HG03442 (cell line): Measurements from ENCODE around the gene CES5A.
"Not testable (repeated sequence)": the region's sequence is repeated elsewhere in the genome, so short reads cannot be mapped to it uniquely, and the experiment has no call there.

ENCODE experiments used
- ATAC-seq: cut with Tn5 transposase; IDR thresholded peaks from one replicate; pipeline ENCODE4 v1.9.1; 2021; ENCODE audit warnings: mild to moderate bottlenecking, moderate library complexity; ENCODE audit not compliant: unreplicated experiment

Gene CES5A, protein sequence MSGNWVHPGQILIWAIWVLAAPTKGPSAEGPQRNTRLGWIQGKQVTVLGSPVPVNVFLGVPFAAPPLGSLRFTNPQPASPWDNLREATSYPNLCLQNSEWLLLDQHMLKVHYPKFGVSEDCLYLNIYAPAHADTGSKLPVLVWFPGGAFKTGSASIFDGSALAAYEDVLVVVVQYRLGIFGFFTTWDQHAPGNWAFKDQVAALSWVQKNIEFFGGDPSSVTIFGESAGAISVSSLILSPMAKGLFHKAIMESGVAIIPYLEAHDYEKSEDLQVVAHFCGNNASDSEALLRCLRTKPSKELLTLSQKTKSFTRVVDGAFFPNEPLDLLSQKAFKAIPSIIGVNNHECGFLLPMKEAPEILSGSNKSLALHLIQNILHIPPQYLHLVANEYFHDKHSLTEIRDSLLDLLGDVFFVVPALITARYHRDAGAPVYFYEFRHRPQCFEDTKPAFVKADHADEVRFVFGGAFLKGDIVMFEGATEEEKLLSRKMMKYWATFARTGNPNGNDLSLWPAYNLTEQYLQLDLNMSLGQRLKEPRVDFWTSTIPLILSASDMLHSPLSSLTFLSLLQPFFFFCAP

DNA sequence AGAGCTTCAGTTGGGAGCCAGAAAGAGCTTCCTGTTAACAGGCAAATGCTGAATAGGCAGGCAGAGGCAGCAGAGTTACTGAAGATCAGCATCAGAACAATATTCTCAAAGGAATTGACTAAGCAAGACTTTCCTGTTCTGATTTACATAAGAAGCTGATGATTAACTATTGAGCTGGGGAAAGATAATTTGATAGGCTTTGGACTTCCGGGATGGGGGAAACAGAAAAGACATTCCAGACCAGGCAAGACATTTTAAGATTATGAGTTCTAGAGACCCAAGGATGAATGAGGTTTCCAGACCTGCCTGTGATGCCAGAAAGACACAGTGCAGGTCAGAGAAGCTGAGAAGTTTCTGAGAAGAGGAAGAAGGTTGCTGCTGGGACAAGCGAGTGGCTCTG lies at the start of gene CES5A:
Gene CES5A, minus strand, starts transcription at position 101 of the 400 bp plus-strand sequence. CDS start 152 bp downstream, outside the sequence.
- ATAC-seq, result no peak

DNA sequence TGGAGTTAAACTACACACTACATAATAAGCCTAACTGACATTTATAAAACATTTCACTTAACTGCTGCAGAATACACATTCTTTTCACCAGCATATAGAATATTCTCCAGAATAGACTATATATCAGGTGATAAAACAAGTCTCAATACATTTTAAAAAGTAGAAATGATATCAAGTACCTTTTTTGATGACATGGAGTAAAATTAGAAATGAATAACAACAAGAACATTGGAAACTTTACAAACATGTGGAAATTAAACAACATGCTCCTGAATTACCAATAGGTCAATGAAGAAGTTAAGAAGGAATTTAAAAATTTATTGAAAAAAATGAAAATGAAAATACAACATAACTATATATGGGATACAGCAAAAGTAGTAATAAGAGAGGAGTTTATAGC lies 47.5 kb upstream of the CES5A start:
- ATAC-seq, result no peak

DNA sequence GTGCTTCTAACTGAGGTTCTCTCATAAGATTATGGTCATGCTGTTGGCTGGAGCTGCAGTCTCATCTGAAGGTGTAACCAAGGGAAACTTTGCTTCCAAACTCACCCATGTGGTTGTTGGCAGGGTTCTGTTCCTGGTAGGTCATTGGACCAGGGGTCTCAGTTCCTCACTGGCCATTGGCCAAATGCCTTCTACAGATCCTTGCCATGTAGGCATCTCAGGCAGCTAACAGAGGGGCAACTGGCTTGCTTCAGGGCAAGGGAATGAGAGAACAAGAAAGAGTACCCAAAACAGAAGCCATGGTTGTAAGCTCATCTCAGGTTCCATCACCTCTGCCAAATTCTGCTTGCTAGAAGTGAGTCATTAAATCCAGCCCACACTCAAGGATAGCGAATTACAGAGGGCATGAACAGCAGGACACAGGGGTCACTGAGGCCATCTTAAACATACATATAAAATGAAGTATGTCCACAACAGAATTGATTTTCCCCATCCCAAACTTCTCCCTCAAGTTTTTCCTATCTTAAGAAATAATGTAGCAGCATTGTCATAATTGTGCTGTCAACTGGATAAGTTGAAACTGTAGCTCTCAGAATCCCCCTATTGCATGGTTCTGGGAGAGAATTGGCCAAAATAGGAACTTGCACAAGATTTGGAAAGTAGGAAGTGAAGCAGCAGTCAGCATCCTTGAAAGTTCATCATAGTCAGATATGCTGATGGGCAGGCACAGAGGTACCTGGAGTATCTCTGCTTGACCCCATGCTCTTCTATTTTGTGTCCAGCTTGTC lies 42.4 kb upstream of the CES5A start:
- no peak for ATAC-seq

DNA sequence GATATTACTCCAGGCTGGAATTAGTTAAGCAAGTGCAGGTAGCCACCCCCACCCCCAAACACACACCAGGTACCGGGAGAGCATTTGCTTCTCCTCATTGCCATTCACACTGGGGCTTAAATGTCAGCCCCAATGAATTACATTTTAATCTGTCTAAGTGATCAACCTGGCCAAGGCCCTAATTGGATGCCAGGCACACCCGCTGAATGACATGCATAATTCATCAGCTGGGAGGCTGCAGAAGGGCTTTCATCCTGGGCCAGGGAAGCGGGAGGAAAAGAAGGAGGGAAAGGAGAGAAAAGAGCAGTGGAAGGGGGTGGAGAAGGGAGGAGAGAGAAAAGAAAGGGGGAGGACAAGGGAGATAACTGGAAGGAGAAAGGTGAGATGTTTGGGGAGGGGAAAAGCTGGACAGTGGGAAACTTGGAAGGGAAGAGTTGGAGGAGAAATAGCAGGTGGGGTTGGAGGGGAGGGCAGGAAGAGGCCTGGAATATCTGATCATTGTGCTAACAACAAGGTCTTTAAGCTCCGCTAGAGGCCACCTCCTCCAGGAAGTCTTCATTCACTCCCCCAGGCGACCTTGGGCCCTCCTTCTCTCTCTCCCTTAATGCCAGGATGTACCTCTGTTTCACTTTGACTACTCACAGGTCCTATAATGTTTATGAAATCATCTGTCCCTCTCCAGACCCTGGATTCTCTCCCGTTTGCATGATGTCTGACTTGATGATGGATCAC lies 40.1 kb upstream of the CES5A start:
- ATAC-seq, result no peak

DNA sequence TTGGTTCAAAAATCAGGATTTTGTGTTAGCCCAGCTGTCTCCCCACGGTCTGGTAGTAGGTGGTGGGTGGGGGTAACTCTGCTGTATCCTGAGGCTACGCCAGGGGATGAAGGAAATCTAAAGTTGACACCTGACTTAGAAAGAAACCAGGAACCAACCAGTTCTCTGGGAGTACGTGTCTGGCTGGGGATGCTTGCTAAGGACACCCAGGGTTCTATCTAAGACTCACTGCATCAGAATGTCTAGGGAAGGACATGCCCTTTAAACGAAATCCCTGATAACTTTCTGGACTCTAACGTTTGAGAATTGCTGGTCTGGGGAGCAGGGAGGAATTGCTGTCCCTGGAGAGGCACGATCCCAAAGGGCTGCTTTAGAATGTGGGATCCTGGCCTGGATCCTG lies 39.2 kb upstream of the CES5A start:
- no peak for ATAC-seq

DNA sequence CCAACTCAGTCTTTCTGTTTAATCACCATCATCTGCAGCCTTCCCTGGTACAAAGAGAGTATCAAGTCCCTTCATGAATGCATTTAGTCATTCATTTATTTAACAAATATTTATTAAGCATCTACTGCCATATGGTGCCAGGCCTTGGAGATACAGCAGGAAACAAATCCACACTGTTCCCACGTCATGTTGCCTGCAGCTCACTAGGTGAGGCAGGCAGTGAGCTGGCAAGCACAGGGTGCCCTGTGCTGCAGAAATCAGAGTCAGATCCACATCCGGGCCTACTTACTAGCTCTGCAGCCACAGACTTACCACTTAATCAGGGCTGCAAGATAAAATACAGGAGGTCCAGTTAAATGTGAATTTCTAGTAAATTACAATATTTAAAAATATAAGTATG lies 38.5 kb upstream of the CES5A start:
- no peak for ATAC-seq

DNA sequence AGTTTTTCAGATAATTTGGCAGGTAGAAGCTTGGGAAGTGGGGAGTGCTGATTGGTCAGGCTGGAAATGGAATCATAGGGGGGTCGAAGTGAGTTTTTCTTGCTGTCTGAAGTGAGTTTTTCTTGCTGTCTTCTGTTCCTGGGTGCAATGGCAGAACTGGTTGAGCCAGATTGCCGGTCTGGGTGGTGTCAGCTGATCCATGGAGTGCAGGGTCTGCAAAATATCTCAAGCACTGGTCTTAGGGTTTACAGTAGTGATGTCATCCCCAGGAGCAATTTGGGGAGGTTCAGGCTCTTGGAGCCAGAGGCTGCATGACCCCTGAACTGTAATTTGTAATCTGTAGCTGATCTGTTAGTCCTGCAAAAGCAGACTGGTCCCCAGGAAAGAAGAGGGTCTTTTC lies 37.9 kb upstream of the CES5A start:
- ATAC-seq, result not testable (repeated sequence)

DNA sequence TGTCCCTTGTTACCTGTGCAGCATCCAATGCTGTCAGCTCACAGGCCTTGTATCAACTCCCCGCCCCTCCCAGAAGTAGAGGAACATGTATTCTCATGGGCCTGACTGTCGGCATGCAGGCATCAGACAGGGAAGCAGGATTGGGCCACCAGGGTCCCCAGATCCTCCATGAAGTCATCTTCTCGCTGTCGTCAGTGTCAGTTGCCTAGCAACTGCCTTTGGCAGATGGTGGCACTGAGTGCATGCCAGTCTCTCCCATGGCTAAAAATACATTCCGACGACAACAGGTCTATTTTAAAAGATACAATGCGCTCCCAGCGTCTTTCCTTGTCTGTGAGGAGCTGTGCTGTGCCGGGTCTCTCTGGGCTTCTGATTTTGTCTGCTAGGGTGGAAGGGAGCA lies 36.8 kb upstream of the CES5A start:
- ATAC-seq, result no peak

DNA sequence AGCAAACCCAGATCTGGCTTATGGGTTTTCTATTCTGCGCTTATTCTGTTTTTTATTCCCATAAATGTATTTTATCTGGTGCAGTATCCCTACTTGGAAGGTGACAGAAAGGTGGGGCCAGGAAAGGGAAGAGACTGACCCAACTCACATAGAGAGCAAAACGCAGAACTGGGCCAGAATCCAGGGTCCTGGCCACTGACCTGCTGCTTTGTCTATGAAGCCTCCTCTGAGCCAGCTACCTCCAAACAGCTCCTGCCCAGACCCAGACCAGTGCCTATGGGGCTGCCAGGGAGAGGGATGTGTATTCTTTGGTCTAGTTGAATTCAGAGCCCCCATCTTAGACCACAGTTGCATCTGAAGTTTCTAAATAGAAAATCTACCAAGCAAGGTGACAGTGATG lies 36.4 kb upstream of the CES5A start:
- ATAC-seq, result no peak

DNA sequence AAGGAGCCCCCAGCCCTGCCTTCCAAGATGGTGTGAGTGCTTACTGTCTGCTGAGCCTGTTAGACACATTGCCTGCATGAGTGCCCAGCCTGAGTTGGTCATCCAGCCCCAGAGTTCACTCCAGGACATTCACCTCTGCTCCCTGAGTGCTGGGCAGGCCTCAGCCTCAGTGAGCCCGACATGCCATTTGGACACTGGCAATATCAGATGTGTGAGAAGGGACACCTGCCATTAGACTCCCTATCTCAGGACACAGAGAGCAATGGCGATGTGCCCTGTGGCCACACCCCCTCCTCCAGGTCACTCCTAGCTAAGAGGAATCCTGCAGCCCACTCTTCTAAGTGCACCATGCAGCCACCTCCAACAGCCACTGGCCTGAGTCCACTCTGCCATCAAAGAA lies 34.7 kb upstream of the CES5A start:
- no peak for ATAC-seq

DNA sequence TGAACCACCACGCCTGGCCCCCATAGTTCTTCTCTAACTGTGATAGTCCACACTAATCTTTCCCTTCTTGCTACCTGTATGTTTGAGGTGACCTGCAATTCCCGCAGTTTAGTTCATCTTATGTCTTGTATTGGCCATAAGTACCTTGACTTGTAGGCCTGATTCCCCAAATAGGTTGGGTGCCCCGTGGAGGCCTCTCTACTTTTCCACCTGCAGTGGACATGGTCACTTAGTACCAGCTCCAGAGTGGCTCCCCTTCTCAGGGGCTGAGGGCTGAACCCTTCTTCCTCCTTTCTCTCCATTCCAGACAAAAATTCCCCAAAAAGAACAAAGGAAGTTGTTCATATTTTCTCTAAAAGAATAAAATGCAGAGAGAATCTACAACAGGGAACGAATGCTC lies 33.5 kb upstream of the CES5A start:
- no peak for ATAC-seq

DNA sequence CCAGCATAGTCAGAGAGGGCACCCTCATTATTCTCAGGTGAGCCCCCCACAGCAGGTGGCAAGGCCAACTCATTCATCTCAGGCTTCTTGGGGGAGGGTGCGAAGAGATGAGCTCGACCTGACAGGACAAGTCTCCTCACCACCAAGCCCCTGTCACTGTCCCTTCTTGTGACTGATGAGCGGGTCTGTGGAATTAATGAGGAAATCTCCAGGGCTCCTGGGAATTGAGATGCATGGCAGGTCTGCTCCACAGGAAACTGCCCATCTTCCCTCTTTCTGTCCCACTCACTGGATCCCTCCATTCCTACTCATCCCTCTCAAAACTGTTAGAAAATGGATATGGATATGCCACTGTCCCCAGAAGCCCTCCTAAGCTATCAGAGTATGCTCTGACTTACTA lies 32.5 kb upstream of the CES5A start:
- ATAC-seq, result no peak

DNA sequence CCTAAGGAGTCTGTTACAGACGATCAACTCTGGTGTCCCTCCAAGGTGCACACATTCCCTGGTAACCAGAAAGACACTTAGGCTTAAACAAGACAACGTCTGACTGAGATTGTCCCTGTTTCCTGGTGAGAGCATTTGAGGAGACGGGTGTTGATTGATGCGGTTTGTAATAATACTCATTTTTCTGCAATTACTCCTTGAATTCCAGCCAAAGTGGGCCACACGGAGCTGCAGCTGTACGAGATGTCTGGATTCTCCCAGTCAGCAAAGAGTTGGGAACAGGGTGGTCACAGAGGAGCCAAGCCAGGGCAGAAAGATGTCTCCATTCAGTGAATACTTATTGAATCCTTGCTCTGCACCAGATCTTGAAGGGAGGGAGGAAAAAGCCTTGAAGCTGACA lies 30.9 kb upstream of the CES5A start:
- no peak for ATAC-seq

DNA sequence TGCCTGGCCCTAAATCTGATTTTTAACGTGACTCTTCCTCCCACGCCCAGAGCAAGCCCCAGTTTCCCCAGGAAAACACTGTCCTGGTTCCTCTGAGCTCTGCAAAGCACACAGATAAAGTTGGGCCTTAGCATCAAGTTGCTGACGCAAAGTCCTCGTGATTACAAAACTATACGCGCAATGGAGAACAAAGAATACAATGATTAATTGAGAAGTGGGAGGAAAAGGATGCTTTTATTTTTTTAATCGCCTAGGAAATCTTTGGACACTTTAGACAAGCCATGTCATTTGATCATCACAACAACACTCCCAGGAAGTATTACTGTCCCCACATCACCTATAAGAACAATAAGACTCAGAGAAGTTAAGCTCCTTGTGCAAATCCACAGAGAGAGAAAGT lies 30.5 kb upstream of the CES5A start:
- no peak for ATAC-seq

DNA sequence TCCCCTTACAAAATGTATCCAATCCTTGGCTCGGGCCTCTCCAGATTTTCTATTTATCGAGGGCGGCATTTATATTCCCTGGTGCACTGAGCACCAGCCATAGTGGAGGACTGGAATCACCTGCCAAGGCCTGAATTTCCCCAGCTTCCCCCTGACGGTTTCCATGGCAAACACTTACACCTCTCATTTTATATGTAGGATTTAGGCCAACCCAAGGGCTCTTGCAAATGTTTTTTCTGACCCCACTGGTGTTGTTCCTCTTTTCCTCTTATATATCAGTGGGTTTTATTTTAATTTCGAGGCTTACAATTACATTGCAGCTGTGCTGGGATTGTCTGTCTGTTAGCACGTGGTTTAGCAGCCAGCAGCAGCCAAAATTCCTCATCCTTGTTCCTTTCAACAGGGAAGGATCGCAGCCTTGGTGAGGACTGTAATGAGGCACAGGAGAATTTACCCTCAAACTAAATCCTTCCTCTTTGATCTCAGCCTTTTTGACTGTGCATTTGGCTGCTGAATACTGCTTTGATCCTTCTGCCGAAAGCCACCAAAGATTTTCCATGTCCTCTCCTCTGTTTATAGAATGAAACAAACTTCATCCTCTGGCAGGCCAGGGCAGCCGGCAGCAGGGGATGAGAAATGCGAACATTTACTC lies 26.5 kb upstream of the CES5A start:
- ATAC-seq, result no peak

DNA sequence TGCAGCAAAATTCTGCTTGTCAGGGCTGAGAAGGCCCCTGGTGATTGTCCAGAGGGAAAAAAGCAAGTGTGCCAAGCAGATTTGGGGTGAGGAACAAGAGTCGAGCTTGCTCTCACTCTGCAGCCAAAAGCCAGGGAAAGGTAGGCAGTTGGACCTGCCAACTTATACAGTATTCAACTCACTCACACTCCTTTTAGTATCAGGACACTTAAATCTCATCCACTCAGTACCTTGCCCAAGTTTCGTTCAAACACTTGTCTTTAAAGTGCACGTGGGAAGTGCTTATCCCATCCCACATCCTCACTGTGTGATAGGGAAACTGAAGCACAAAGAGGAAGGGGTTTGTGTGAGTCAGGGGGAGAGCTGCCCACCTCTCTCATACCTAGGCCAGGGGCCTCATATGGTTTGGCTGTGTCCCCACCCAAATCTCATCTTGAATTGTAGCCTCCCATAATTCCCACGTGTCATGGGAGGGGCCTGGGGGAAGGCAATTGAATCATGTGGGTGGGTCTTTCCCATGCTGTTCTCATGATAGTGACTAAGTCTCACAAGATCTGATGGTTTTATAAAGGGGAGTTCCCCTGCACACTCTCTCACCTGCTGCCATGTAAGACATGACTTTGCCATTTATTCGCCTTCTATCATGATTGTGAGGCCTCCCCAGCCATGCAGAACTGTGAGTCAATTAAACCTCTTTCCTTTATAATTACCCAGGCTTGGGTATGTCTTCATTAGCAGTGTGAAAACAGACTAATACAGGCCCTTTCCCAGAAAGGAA lies 25.6 kb upstream of the CES5A start:
- ATAC-seq, result no peak

DNA sequence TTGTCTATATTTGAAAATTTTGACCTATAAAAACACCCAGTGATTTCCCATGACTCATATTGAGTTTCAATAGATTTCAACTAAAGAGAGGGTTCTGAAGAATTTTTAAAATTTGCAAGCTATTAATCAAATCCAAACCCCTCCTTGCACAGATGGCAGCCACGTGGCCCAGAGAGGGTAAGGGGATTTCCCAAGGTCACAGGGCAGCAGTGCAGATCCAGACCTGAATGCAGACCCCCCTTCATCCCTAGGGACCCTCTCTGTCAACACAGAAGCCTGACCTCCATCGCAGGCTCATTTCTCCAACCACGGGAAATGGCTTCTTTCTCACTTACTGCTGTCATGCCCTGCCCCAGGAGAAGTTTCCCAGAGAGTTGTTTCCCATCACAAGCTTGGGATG lies 24.7 kb upstream of the CES5A start:
- ATAC-seq, result no peak

DNA sequence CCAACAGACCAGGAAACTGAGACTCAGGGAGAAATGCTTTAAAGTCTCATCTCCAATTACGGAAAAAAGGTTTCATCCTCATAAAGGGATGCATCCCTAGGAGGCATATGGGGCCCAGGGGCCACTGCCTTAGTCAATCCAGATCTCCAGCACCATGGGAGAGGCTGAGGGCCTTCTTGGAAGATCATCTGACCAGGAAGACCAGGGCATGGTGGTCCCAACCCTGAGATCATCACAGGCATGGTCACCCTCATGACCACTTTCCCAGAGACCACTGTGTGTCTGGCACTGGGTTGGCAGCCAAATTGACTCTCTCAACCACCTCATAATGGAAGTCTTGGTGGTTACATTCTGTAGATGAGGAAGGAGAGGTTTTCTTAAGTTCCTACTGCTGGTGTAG lies 23.4 kb upstream of the CES5A start:
- ATAC-seq, result no peak

DNA sequence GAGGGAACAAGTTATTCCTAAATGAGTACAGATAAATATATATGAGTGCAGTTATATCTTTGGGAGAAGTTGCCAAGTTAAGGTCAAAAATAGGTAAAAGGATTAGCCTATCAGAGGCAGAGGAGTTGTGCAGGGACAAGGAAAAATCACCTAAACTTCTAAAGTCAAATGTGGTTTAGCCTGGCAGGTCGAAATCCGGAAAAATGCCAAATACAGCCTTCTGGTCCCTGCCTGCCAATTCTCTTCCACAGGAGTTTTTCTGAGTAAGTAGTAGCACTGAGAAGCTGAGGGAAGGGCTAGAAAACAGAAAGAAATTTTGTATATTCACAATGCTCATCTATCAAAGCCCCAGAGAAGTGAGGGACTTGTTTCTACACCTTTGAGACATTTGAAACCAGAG lies 17.6 kb upstream of the CES5A start:
- ATAC-seq, result no peak

DNA sequence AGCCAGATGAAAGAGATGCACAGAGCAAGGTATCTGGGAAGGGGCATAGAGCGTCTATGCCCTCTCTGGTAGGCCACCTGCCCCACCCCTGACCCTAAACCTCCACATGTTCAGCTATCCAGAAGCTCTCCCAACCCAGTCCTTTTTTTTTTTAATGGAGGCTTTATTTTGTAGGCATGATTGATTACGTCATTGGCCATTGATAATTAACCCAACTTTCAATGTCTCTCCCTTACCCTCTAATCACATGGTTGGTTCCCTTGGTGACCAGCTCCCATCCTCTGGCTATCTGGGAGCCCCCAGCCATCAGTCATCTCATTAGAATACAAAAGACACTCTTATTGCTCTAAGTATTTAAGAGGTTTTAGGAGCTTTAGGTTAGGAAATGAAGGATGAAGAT lies 14.3 kb upstream of the CES5A start:
- no peak for ATAC-seq
